ENCODE data around the gene COP1. TPM values are rescaled to one million over a fixed set of nuclear protein-coding genes. Genes with fewer than 3 reads are reported as not detected.
"Not testable (repeated sequence)": the region's sequence is repeated elsewhere in the genome, so short reads cannot be mapped to it uniquely, and the experiment has no call there.

COP1 gene
- total and polyA plus RNA-seq, 2 of the 13 experiments (the other 11 are each of a cell fraction or from before 2014, with no cell fraction given): 20.5 to 51.3 TPM

- H3K36me3 ChIP-seq (replicated peaks in 1 of 2; ENCODE audit: control insufficient read depth in 1 of 2, insufficient read depth in 2 of 2, low read length in 2 of 2); H3K4me3 ChIP-seq (replicated peaks in 1 of 3; ENCODE audit: insufficient read depth in 1 of 3, low read depth in 2 of 3, low read length in 3 of 3); H3K9ac ChIP-seq (ENCODE audit: insufficient read depth, low read depth, low read length); DNase-seq (ENCODE audit: low spot score); H2AFZ ChIP-seq (ENCODE audit: low read length); H3K79me2 ChIP-seq (ENCODE audit: insufficient read depth, low read length); BruUV-seq (replicated peaks); POLR2A ChIA-PET; CTCF ChIA-PET (ENCODE audit: low intra/inter-chr PET ratio, low total read pairs); H3K4me1 ChIP-seq (ENCODE audit: insufficient read depth, low read length); H3K9me3 ChIP-seq (ENCODE audit: low read length); FAIRE-seq; H3K27ac ChIP-seq (ENCODE audit: extremely low read length, insufficient read depth, low read length); in situ Hi-C loops (cut with HindIII; ENCODE audit: extremely low pct_ligation_motif_present, low pct_unique_long_range_greater_than_20kb); ATAC-seq; H3K4me2 ChIP-seq (ENCODE audit: low read depth, low read length); intact Hi-C loops (cut with micrococcal nuclease; ENCODE audit: unreplicated experiment); H3K27me3 ChIP-seq (ENCODE audit: control insufficient read depth in 1 of 2, insufficient read depth in 2 of 2, low read length in 2 of 2); H4K20me1 ChIP-seq (ENCODE audit: insufficient read depth, low read length); TF ChIP-seq FOXP1 (IDR thresholded peaks at IDR 0.05); SOX6 (IDR thresholded peaks at IDR 0.05); FOXA1 (CRISPR knock-in tag; IDR thresholded peaks at IDR 0.05): not testable (repeated sequence)
- WGBS (ENCODE audit: low lambda C conversion rate): 42% methylated on average over 1 of the region's 1 CpG
- TF ChIP-seq BCL6 (CRISPR knock-in tag; IDR thresholded peaks at IDR 0.05) (peak; percentile 93), SKI (IDR thresholded peaks at IDR 0.05; ENCODE audit: partially characterized antibody) (peak; percentile 54), FOXP1 (CRISPR knock-in tag; IDR thresholded peaks at IDR 0.05) (0 out of 2 replicates have a peak, but pooled peaks have one; percentile 21), RARA (CRISPR knock-in tag; IDR thresholded peaks at IDR 0.05) (peak; percentile 65; the same call in 1 of the 2 replicates), FOXA3 (CRISPR knock-in tag; IDR thresholded peaks at IDR 0.05) (peak; percentile 65), SOX6 (CRISPR knock-in tag; IDR thresholded peaks at IDR 0.05) (peak; percentile 37), ONECUT2 (CRISPR knock-in tag; IDR thresholded peaks at IDR 0.05) (0 out of 2 replicates have a peak, but pooled peaks have one; percentile 54), FOXA1 (IDR thresholded peaks at IDR 0.05) (peak; percentile 26; the same call in 1 of the 2 replicates)
- TF ChIP-seq, protein P1, sequence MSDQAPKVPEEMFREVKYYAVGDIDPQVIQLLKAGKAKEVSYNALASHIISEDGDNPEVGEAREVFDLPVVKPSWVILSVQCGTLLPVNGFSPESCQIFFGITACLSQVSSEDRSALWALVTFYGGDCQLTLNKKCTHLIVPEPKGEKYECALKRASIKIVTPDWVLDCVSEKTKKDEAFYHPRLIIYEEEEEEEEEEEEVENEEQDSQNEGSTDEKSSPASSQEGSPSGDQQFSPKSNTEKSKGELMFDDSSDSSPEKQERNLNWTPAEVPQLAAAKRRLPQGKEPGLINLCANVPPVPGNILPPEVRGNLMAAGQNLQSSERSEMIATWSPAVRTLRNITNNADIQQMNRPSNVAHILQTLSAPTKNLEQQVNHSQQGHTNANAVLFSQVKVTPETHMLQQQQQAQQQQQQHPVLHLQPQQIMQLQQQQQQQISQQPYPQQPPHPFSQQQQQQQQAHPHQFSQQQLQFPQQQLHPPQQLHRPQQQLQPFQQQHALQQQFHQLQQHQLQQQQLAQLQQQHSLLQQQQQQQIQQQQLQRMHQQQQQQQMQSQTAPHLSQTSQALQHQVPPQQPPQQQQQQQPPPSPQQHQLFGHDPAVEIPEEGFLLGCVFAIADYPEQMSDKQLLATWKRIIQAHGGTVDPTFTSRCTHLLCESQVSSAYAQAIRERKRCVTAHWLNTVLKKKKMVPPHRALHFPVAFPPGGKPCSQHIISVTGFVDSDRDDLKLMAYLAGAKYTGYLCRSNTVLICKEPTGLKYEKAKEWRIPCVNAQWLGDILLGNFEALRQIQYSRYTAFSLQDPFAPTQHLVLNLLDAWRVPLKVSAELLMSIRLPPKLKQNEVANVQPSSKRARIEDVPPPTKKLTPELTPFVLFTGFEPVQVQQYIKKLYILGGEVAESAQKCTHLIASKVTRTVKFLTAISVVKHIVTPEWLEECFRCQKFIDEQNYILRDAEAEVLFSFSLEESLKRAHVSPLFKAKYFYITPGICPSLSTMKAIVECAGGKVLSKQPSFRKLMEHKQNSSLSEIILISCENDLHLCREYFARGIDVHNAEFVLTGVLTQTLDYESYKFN (CRISPR knock-in tag; conservative IDR thresholded peaks at IDR 0.05): 0 out of 2 replicates have a peak, but pooled peaks have one; percentile 25
- TF ChIP-seq, protein P2, sequence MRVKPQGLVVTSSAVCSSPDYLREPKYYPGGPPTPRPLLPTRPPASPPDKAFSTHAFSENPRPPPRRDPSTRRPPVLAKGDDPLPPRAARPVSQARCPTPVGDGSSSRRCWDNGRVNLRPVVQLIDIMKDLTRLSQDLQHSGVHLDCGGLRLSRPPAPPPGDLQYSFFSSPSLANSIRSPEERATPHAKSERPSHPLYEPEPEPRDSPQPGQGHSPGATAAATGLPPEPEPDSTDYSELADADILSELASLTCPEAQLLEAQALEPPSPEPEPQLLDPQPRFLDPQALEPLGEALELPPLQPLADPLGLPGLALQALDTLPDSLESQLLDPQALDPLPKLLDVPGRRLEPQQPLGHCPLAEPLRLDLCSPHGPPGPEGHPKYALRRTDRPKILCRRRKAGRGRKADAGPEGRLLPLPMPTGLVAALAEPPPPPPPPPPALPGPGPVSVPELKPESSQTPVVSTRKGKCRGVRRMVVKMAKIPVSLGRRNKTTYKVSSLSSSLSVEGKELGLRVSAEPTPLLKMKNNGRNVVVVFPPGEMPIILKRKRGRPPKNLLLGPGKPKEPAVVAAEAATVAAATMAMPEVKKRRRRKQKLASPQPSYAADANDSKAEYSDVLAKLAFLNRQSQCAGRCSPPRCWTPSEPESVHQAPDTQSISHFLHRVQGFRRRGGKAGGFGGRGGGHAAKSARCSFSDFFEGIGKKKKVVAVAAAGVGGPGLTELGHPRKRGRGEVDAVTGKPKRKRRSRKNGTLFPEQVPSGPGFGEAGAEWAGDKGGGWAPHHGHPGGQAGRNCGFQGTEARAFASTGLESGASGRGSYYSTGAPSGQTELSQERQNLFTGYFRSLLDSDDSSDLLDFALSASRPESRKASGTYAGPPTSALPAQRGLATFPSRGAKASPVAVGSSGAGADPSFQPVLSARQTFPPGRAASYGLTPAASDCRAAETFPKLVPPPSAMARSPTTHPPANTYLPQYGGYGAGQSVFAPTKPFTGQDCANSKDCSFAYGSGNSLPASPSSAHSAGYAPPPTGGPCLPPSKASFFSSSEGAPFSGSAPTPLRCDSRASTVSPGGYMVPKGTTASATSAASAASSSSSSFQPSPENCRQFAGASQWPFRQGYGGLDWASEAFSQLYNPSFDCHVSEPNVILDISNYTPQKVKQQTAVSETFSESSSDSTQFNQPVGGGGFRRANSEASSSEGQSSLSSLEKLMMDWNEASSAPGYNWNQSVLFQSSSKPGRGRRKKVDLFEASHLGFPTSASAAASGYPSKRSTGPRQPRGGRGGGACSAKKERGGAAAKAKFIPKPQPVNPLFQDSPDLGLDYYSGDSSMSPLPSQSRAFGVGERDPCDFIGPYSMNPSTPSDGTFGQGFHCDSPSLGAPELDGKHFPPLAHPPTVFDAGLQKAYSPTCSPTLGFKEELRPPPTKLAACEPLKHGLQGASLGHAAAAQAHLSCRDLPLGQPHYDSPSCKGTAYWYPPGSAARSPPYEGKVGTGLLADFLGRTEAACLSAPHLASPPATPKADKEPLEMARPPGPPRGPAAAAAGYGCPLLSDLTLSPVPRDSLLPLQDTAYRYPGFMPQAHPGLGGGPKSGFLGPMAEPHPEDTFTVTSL (CRISPR knock-in tag; IDR thresholded peaks at IDR 0.05; ENCODE audit: borderline replicate concordance): 0 out of 2 replicates have a peak, but pooled peaks have one; percentile 38
- TF ChIP-seq, protein P3, sequence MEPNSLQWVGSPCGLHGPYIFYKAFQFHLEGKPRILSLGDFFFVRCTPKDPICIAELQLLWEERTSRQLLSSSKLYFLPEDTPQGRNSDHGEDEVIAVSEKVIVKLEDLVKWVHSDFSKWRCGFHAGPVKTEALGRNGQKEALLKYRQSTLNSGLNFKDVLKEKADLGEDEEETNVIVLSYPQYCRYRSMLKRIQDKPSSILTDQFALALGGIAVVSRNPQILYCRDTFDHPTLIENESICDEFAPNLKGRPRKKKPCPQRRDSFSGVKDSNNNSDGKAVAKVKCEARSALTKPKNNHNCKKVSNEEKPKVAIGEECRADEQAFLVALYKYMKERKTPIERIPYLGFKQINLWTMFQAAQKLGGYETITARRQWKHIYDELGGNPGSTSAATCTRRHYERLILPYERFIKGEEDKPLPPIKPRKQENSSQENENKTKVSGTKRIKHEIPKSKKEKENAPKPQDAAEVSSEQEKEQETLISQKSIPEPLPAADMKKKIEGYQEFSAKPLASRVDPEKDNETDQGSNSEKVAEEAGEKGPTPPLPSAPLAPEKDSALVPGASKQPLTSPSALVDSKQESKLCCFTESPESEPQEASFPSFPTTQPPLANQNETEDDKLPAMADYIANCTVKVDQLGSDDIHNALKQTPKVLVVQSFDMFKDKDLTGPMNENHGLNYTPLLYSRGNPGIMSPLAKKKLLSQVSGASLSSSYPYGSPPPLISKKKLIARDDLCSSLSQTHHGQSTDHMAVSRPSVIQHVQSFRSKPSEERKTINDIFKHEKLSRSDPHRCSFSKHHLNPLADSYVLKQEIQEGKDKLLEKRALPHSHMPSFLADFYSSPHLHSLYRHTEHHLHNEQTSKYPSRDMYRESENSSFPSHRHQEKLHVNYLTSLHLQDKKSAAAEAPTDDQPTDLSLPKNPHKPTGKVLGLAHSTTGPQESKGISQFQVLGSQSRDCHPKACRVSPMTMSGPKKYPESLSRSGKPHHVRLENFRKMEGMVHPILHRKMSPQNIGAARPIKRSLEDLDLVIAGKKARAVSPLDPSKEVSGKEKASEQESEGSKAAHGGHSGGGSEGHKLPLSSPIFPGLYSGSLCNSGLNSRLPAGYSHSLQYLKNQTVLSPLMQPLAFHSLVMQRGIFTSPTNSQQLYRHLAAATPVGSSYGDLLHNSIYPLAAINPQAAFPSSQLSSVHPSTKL (CRISPR knock-in tag; IDR thresholded peaks at IDR 0.05): peak; percentile 44
Measured at GRCh38 chr1:175994660-175995059, 212.4 kb downstream of the COP1 start.

All from HepG2 (cell line).